Spinal cord (tissue), 10 donors: ENCODE measurements around the gene SND1. TPM values are rescaled to one million over a fixed set of nuclear protein-coding genes. Genes with fewer than 3 reads are reported as not detected.

ENCODE experiments used
- DNase-seq, 6 donors: peaks; one replicate each; pipeline versions ENCODE4 v3.0.0 to v3.0.0-alpha.2; 2013 to 2015; ENCODE audit warnings: low spot score in 6 of 6, low read depth in 4 of 6
- H3K27ac ChIP-seq: one replicate; pipeline ENCODE4 v1.5.1; 2013; ENCODE audit warnings: low read depth, low read length, control low read depth
- H3K27me3 ChIP-seq: one replicate; pipeline ENCODE4 v1.6.1; 2013; ENCODE audit warnings: low read length; ENCODE audit not compliant: control insufficient read depth, insufficient read depth
- H3K36me3 ChIP-seq: one replicate; pipeline ENCODE4 v1.6.1; 2013; ENCODE audit warnings: low read length; ENCODE audit not compliant: control insufficient read depth, insufficient read depth
- H3K4me1 ChIP-seq: one replicate; pipeline ENCODE4 v1.6.1; 2013; ENCODE audit warnings: low read length; ENCODE audit not compliant: control insufficient read depth, insufficient read depth
- H3K4me3 ChIP-seq: one replicate; pipeline ENCODE4 v1.5.1; 2013; ENCODE audit warnings: low read depth, low read length, control low read depth
- H3K9me3 ChIP-seq: one replicate; pipeline ENCODE4 v1.6.1; 2013; ENCODE audit warnings: low read length; ENCODE audit not compliant: control insufficient read depth, insufficient read depth
- WGBS: methylation state at CpG from one replicate; pipeline ENCODE4 v1.1.5; 2013; ENCODE audit warnings: missing lambda C conversion rate; ENCODE audit not compliant: insufficient coverage; 5-methylcytosine and 5-hydroxymethylcytosine counted together
- polyA plus RNA-seq, 2 donors: library from polyadenylated mRNA; unstranded; fragments of 120-200 nt; gene quantifications; one replicate each; pipeline ENCODE4 v1.2.1, GENCODE V29; 2013; ENCODE audit not compliant: insufficient read length in 2 of 2
- total RNA-seq, 2 donors: library from RNA; depleted of rRNA in 1 of 2; stranded (reverse); fragments of 120-200 nt in 1 of 2; fragments of >200 nt in 1 of 2; gene quantifications; one replicate each; pipeline versions ENCODE4 v1.2.3 to v1.2.4, GENCODE V29; 2013 to 2014
- donor health status: healthy.

SND1 gene
- total and polyA plus RNA-seq, 4 donors, result 72.1 to 125 (median 91.3) TPM

DNA sequence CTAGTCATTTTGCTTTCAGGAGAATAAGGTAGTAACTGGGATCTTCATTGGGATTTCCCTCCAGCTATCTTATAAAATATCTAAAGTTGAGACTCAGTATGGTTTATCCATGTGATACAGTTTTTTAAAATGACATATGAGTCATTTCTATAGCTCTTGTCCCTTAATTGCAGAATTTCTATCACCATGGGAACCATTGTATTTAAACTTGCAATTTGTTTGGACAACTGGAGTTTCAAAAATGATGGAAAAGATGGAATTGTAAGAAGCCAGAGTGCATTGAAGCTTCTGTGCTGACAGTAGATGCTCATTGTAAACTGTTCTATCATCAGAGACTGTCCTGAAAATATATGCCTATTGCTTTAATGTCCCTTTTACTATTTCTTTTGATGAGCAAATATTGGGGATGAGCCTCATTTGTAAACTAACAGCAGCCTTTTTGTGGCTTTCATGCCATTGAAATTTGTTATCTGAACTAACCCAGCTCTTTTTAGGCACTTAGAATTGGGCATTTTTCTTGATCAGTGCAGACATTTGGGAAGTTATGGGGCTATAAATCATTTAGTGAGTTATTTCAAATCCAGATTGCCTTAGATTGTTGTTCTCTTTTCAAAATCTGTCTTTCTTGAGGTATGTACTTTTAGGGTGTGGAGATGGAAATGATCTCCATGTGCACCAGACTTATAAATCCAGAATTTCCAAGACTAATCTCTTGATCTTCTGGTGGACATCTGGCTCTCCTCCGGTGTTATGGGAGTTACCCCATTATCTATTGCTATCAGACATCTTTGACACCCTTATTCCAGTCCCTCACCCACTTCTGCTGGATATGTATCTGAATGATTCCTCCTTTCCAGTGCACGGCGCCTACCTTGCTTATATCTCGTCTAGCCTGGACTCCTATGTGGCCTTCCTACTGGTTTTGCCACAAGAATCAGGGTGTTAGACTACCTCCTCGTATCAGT is 159.0 kb downstream of the SND1 start:
- H3K4me1 ChIP-seq, result peaks cover 4% of the 10 kb centered on the region
- no peak for DNase-seq
- H3K27me3 ChIP-seq, result no peaks in the 10 kb centered on the region
- no peak overlapping the region for H3K27ac ChIP-seq
- no peak overlapping the region for H3K4me3 ChIP-seq
- 100% methylated on average over 3 of the region's 5 CpGs for WGBS
- H3K36me3 ChIP-seq, result no peaks in the 10 kb centered on the region
- H3K9me3 ChIP-seq, result no peaks in the 10 kb centered on the region

GRCh38 chr7:127812540-127812939 is 160.5 kb downstream of the SND1 start:
- no peak for DNase-seq
- WGBS, result 86% methylated on average over 3 of the region's 3 CpGs
- Histone ChIP-seq H3K9me3 (no peaks in the 10 kb centered on the region), H3K27ac (no peak overlapping the region), H3K4me1 (peaks cover 4% of the 10 kb centered on the region), H3K27me3 (no peaks in the 10 kb centered on the region), H3K36me3 (no peaks in the 10 kb centered on the region), H3K4me3 (no peak overlapping the region)

- peaks cover 4% of the 10 kb centered on the region for H3K4me1 ChIP-seq
- no peak overlapping the region for H3K4me3 ChIP-seq
- no peak for DNase-seq
- H3K27ac ChIP-seq, result no peak overlapping the region
- no peaks in the 10 kb centered on the region for H3K27me3 ChIP-seq
- H3K9me3 ChIP-seq, result no peaks in the 10 kb centered on the region
- no CpG with 5 or more reads among the region's 4 CpGs for WGBS
- H3K36me3 ChIP-seq, result no peaks in the 10 kb centered on the region
These were observed 162.1 kb downstream of the SND1 start for GRCh38 chr7:127813991-127814541.

- H3K27ac ChIP-seq, result no peak overlapping the region
- DNase-seq, result no peak
- 100% methylated on average over 1 of the region's 3 CpGs for WGBS
- H3K4me1 ChIP-seq, result peaks cover 4% of the 10 kb centered on the region
- H3K4me3 ChIP-seq, result no peak overlapping the region
- no peaks in the 10 kb centered on the region for H3K36me3 ChIP-seq
- no peaks in the 10 kb centered on the region for H3K9me3 ChIP-seq
- H3K27me3 ChIP-seq, result no peaks in the 10 kb centered on the region
These were observed 163.7 kb downstream of the SND1 start for GRCh38 chr7:127815631-127816145.

- H3K27me3 ChIP-seq, result no peaks in the 10 kb centered on the region
- no peaks in the 10 kb centered on the region for H3K36me3 ChIP-seq
- peaks cover 4% of the 10 kb centered on the region for H3K4me1 ChIP-seq
- H3K27ac ChIP-seq, result no peak overlapping the region
- H3K9me3 ChIP-seq, result no peaks in the 10 kb centered on the region
- WGBS, result 82% methylated on average over 4 of the region's 5 CpGs
- DNase-seq, result no peak
- H3K4me3 ChIP-seq, result no peak overlapping the region
These were observed 164.6 kb downstream of the SND1 start for GRCh38 chr7:127816354-127817190.

DNA sequence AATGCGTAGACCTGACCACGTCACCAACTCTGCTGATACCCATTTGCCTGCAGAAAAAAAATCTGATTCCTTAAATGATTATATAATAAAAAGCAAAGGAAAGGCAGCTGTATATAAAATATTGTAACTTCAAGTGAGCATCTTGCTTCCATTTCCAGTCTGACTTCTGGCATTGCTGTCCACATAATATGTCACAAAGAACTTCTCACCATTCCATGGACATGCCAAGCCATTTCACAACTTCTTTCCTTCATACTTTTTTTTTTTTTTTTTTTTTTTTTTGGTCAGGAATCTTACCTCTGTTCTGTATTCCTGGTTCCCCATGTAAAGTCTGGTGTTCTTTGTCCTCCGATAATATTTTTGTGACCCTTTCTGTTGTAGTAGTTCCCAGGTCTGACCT is 165.5 kb downstream of the SND1 start:
- Histone ChIP-seq H3K27me3 (no peaks in the 10 kb centered on the region), H3K9me3 (no peaks in the 10 kb centered on the region), H3K36me3 (no peaks in the 10 kb centered on the region), H3K27ac (no peak overlapping the region), H3K4me3 (no peak overlapping the region), H3K4me1 (peaks cover 4% of the 10 kb centered on the region)
- WGBS, result no CpG with 5 or more reads among the region's 3 CpGs
- DNase-seq, result no peak

DNA sequence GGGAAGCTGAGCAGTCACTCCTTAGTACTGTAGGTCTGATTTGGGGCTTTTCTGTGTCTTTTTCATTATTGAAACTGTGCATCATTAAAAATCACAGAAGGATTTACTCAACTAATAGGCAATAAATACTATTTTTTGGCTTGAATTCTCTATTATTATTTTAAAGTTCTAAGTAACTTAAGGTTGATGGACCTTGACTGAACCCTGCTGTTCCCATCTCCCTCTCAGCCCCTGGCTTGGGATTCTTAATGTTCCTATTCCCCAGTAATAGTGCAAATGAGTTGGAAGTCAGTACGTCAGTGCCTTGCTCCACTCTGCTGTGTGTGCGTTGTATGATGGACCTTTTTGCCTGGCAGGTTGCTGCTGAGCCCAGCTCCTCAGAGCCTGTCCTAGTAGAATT is 166.3 kb downstream of the SND1 start:
- no peak overlapping the region for H3K27ac ChIP-seq
- DNase-seq, result no peak

DNA sequence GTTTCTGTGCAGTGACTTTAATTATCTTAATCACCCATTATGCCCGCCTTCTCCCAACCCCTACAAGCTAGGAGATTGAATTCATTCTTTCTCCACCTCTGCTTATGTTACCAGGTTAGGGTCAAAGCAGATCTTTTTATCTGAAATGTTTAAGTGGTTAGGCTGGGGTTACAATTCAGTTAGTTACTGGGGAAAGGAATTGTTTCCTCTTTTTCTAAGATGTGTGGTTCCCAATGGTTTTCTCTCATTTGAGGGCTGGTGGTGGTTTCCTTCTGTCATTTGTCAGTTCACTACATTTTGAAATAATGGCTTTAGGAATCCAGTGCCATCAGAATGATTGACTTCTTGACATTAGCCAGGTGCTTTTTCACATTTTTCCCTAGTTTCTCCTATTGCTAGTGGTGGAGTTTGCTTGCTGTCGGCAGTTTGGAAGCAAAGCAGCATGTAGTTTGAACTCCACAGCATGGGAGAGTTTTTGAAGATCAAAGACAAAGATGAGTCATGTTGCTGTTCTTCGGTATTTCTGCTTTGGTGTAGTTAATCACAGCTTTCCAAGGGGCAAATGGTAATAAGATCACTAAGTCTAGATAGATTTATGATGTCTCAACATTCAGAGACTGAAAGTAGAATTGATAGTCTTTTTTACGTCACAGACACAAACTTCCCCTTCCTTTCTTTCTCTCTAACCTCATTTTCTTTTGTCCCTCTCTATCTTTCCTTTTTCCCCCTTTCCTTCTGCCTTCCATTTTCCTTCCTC is 168.2 kb downstream of the SND1 start:
- Histone ChIP-seq H3K4me1 (no peaks in the 10 kb centered on the region), H3K27ac (peak overlapping the region; percentile 27), H3K27me3 (no peaks in the 10 kb centered on the region), H3K9me3 (no peaks in the 10 kb centered on the region), H3K4me3 (no peak overlapping the region), H3K36me3 (no peaks in the 10 kb centered on the region)
- DNase-seq, result peak in 2 of 6 donors; percentile 31 to 59
- WGBS, result 100% methylated on average over 1 of the region's 4 CpGs

More for the DNA sequence above, 166.3 kb downstream of the SND1 start:
- no CpG with 5 or more reads among the region's 2 CpGs for WGBS
- Histone ChIP-seq H3K36me3 (no peaks in the 10 kb centered on the region), H3K4me3 (no peak overlapping the region), H3K9me3 (no peaks in the 10 kb centered on the region), H3K4me1 (peaks cover 3% of the 10 kb centered on the region), H3K27me3 (no peaks in the 10 kb centered on the region)

DNA sequence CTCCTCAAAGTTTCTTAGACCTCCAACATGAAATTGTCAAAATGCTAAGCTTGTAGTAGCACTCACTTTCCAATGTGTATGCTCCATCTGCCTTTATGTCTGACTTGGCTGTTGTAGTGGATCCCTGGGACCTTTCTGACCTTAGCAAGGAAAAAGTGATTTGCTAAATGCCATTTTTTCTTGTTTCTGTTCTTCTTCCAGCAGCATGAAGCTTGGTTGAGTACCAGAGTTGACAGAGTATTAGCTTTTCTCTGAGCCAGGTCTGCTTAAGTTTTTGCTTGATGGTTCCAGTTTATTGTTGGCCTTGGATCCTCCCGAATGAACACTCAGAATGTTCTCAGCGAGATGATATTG is 168.7 kb downstream of the SND1 start:
- H3K36me3 ChIP-seq, result no peaks in the 10 kb centered on the region
- H3K4me1 ChIP-seq, result no peaks in the 10 kb centered on the region
- peak overlapping the region; percentile 27 for H3K27ac ChIP-seq
- no peak for DNase-seq
- no peaks in the 10 kb centered on the region for H3K9me3 ChIP-seq
- H3K27me3 ChIP-seq, result no peaks in the 10 kb centered on the region
- no peak overlapping the region for H3K4me3 ChIP-seq
- 60% methylated on average over 1 of the region's 2 CpGs for WGBS
